GM06990 (cell line): Measurements from ENCODE around the gene STK10.

ENCODE experiments used
- DNase-seq: peaks from one replicate; pipeline ENCODE4 v3.0.0-alpha.2; 2011; ENCODE audit not compliant: insufficient read length; ENCODE audit errors: extremely low read depth
- H3K27me3 ChIP-seq: replicated peaks from 2 replicates; pipeline ENCODE4 v1.6.0; 2011; ENCODE audit warnings: low read length; ENCODE audit not compliant: control insufficient read depth, insufficient read depth
- H3K36me3 ChIP-seq: 2 replicates; pipeline ENCODE4 v1.5.1; 2011; ENCODE audit warnings: low read length; ENCODE audit not compliant: control insufficient read depth, insufficient read depth
- H3K4me3 ChIP-seq: replicated peaks from 2 replicates; pipeline ENCODE4 v1.5.1; 2011; ENCODE audit warnings: low read depth, mild to moderate bottlenecking, control low read depth, low read length
- CTCF ChIP-seq: IDR thresholded peaks from 2 replicates; pipeline ENCODE4 v1.5.1; 2011; ENCODE audit warnings: low read length, control low read depth, mild to moderate bottlenecking, inconsistent platforms; ENCODE audit not compliant: insufficient read depth, poor library complexity, severe bottlenecking

STK10 gene

GRCh38 chr5:172004824-172005237 is 183.2 kb downstream of the STK10 start:
- TF ChIP-seq CTCF, result no peak
- peak; percentile 36 for DNase-seq
- Histone ChIP-seq H3K4me3 (peak overlapping the region; percentile 94), H3K27me3 (no peaks in the 10 kb centered on the region), H3K36me3 (no peaks in the 10 kb centered on the region; the same call in 1 of the 2 replicates)

GRCh38 chr5:172003746-172004145 is 184.3 kb downstream of the STK10 start:
- Histone ChIP-seq H3K4me3 (no peak overlapping the region), H3K27me3 (no peaks in the 10 kb centered on the region), H3K36me3 (no peaks in the 10 kb centered on the region; the same call in 1 of the 2 replicates)
- no peak for TF ChIP-seq CTCF
- peak; percentile 20 for DNase-seq

- Histone ChIP-seq H3K4me3 (no peak overlapping the region), H3K36me3 (no peaks in the 10 kb centered on the region; the same call in 1 of the 2 replicates), H3K27me3 (no peaks in the 10 kb centered on the region)
- peak; percentile 26 for DNase-seq
- no peak for TF ChIP-seq CTCF
Measured at GRCh38 chr5:172002840-172003512, 185.0 kb downstream of the STK10 start.

GRCh38 chr5:172002310-172002709 is 185.7 kb downstream of the STK10 start:
- no peak for DNase-seq
- no peaks in the 10 kb centered on the region; the same call in 1 of the 2 replicates for H3K36me3 ChIP-seq
- H3K27me3 ChIP-seq, result no peaks in the 10 kb centered on the region
- no peak overlapping the region for H3K4me3 ChIP-seq
- peak; percentile 59 for TF ChIP-seq CTCF

- peak overlapping the region; percentile 18 for H3K4me3 ChIP-seq
- TF ChIP-seq CTCF, result no peak
- no peaks in the 10 kb centered on the region; the same call in none of the 2 replicates for H3K36me3 ChIP-seq
- no peaks in the 10 kb centered on the region for H3K27me3 ChIP-seq
- no peak for DNase-seq
Measured at GRCh38 chr5:171999877-172000276, 188.1 kb downstream of the STK10 start.
